ENCODE results near the gene DOCK3.
"Not testable (repeated sequence)": the region's sequence is repeated elsewhere in the genome, so short reads cannot be mapped to it uniquely, and the experiment has no call there.

The DOCK3 gene

GRCh38 chr3:50806031-50806430, 131.3 kb downstream of the DOCK3 start:
- no peak for DNase-seq

- no peak for DNase-seq
Measured at GRCh38 chr3:50806806-50807205, 132.1 kb downstream of the DOCK3 start.

GRCh38 chr3:50807266-50807665, 132.5 kb downstream of the DOCK3 start:
- no peak for DNase-seq

GRCh38 chr3:50811893-50812292, 137.2 kb downstream of the DOCK3 start:
- DNase-seq = no peak

GRCh38 chr3:50815844-50816243, 141.1 kb downstream of the DOCK3 start:
- DNase-seq = no peak

- no peak for DNase-seq
Measured at GRCh38 chr3:50816894-50817293, 142.2 kb downstream of the DOCK3 start.

GRCh38 chr3:50817756-50818529, 143.2 kb downstream of the DOCK3 start:
- no peak for DNase-seq

- DNase-seq = no peak
Measured at GRCh38 chr3:50819882-50820281, 145.2 kb downstream of the DOCK3 start.

GRCh38 chr3:50825841-50826240, 151.1 kb downstream of the DOCK3 start:
- no peak for DNase-seq

GRCh38 chr3:50830451-50830850, 155.7 kb downstream of the DOCK3 start:
- DNase-seq = no peak

GRCh38 chr3:50831009-50831408, 156.3 kb downstream of the DOCK3 start:
- DNase-seq = not testable (repeated sequence)

GRCh38 chr3:50840983-50841489, 166.3 kb downstream of the DOCK3 start:
- DNase-seq = no peak

GRCh38 chr3:50848308-50848707, 173.6 kb downstream of the DOCK3 start:
- DNase-seq = no peak

GRCh38 chr3:50850639-50851511, 176.1 kb downstream of the DOCK3 start:
- DNase-seq = no peak

- no peak for DNase-seq
Measured at GRCh38 chr3:50853936-50854335, 179.2 kb downstream of the DOCK3 start.

GRCh38 chr3:50862221-50862620, 187.5 kb downstream of the DOCK3 start:
- DNase-seq = no peak

GRCh38 chr3:50873376-50874157, 198.8 kb downstream of the DOCK3 start:
- DNase-seq = no peak

GRCh38 chr3:50874876-50875275, 200.1 kb downstream of the DOCK3 start:
- DNase-seq = not testable (repeated sequence)

- no peak for DNase-seq
Measured at GRCh38 chr3:50876947-50877346, 202.2 kb downstream of the DOCK3 start.

GRCh38 chr3:50882733-50883132, 208.0 kb downstream of the DOCK3 start:
- not testable (repeated sequence) for DNase-seq

GRCh38 chr3:50883755-50884154, 209.0 kb downstream of the DOCK3 start:
- DNase-seq = no peak

GRCh38 chr3:50885070-50885850, 210.5 kb downstream of the DOCK3 start:
- DNase-seq = no peak
